ENCODE measurements around the gene TCOF1. TPM values are rescaled to one million over a fixed set of nuclear protein-coding genes. Genes with fewer than 3 reads are reported as not detected.

TCOF1 gene, protein sequence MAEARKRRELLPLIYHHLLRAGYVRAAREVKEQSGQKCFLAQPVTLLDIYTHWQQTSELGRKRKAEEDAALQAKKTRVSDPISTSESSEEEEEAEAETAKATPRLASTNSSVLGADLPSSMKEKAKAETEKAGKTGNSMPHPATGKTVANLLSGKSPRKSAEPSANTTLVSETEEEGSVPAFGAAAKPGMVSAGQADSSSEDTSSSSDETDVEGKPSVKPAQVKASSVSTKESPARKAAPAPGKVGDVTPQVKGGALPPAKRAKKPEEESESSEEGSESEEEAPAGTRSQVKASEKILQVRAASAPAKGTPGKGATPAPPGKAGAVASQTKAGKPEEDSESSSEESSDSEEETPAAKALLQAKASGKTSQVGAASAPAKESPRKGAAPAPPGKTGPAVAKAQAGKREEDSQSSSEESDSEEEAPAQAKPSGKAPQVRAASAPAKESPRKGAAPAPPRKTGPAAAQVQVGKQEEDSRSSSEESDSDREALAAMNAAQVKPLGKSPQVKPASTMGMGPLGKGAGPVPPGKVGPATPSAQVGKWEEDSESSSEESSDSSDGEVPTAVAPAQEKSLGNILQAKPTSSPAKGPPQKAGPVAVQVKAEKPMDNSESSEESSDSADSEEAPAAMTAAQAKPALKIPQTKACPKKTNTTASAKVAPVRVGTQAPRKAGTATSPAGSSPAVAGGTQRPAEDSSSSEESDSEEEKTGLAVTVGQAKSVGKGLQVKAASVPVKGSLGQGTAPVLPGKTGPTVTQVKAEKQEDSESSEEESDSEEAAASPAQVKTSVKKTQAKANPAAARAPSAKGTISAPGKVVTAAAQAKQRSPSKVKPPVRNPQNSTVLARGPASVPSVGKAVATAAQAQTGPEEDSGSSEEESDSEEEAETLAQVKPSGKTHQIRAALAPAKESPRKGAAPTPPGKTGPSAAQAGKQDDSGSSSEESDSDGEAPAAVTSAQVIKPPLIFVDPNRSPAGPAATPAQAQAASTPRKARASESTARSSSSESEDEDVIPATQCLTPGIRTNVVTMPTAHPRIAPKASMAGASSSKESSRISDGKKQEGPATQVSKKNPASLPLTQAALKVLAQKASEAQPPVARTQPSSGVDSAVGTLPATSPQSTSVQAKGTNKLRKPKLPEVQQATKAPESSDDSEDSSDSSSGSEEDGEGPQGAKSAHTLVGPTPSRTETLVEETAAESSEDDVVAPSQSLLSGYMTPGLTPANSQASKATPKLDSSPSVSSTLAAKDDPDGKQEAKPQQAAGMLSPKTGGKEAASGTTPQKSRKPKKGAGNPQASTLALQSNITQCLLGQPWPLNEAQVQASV (N-terminal part only)
- total RNA-seq (2022; extraction: Qiagen RNA extraction), result 71.6 to 80.5 TPM (median 71.9 TPM) in 5 replicates

GRCh38 chr5:150357326-150358260 lies at the start of gene TCOF1:
Gene TCOF1, plus strand, starts transcription at chr5:150357697. Its CDS starts 50 bp downstream, at chr5:150357747.

GRCh38 chr5:150412319-150413175 lies 55.0 kb downstream of the TCOF1 start, which contains the start of gene CD74:
Gene CD74, minus strand, starts transcription at chr5:150412910. Its CDS starts 161 bp downstream, at chr5:150412749.

Other genes starting within 250 kb of the TCOF1 start
- gene PDGFRB, start 201.9 kb upstream of the TCOF1 start, total RNA-seq (2022; extraction: Qiagen RNA extraction), result 0.18 to 0.74 TPM (median 0.36 TPM) in 5 replicates
- not detected in 5 replicates for gene CDX1, start 190.9 kb upstream of the TCOF1 start, total RNA-seq (2022; extraction: Qiagen RNA extraction)
- gene SLC6A7, start 167.6 kb upstream of the TCOF1 start, total RNA-seq (2022; extraction: Qiagen RNA extraction), result 0.02 TPM in 1 of 5 replicates, not detected in the others
- gene CAMK2A, start 67.9 kb upstream of the TCOF1 start, total RNA-seq (2022; extraction: Qiagen RNA extraction), result 0.59 to 0.90 TPM (median 0.80 TPM) in 5 replicates
- 30.4 to 36.6 TPM (median 34.3 TPM) in 5 replicates for gene ARSI, start 54.8 kb upstream of the TCOF1 start, total RNA-seq (2022; extraction: Qiagen RNA extraction)
- gene CD74, start 55.2 kb downstream of the TCOF1 start, total RNA-seq (2022; extraction: Qiagen RNA extraction), result 0.15 to 0.16 TPM in 2 of 5 replicates, not detected in the others
- 2,659 to 3,124 TPM (median 2,999 TPM) in 5 replicates for gene RPS14, start 92.0 kb downstream of the TCOF1 start, total RNA-seq (2022; extraction: Qiagen RNA extraction)
- gene NDST1, start 150.4 kb downstream of the TCOF1 start, total RNA-seq (2022; extraction: Qiagen RNA extraction), result 50.1 to 68.1 TPM (median 60.2 TPM) in 5 replicates

All from A549 treated with Hydrocortisone at 1 μM for 4 hours (cell line).